Glomerular visceral epithelial cell (primary cell): Measurements from ENCODE around the gene SYNE2.

Experiments
- DNase-seq: peaks from one replicate; pipeline ENCODE4 v3.0.0-alpha.2; 2016; ENCODE audit errors: extremely low spot score

The SYNE2 gene

GRCh38 chr14:63952933-63953437 lies 100.2 kb downstream of the SYNE2 start:
- no peak for DNase-seq

DNA sequence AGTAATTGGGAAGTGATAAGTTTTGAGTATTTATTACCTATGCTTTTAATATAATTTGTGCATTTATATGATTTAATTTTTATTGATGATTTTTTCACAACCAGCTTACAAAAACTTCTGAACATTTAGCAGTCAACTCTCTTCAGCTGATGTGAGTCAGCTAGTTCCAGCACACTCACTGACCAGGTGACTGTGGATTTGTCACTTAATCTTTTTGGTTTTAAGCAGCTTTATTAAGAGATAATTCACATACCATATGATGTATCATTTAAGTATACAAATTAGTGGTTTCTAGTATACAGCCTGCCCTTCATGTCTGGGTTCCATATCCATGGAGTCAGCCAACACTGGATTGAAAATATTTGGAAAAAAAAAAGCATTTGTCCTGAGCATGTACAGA lies 103.5 kb downstream of the SYNE2 start:
- no peak for DNase-seq

- peak; percentile 1 for DNase-seq
Observed at GRCh38 chr14:63960926-63961567, 108.2 kb downstream of the SYNE2 start.

- no peak for DNase-seq
Observed at GRCh38 chr14:63962906-63963305, 110.1 kb downstream of the SYNE2 start.

GRCh38 chr14:63963439-63963838 lies 110.6 kb downstream of the SYNE2 start:
- DNase-seq, result no peak

- no peak for DNase-seq
Observed at GRCh38 chr14:63964113-63964512, 111.3 kb downstream of the SYNE2 start.

- no peak for DNase-seq
Observed at GRCh38 chr14:63966407-63966806, 113.6 kb downstream of the SYNE2 start.

GRCh38 chr14:63972323-63972932 lies 119.6 kb downstream of the SYNE2 start:
- DNase-seq, result no peak

GRCh38 chr14:63974176-63974575 lies 121.4 kb downstream of the SYNE2 start:
- no peak for DNase-seq

DNA sequence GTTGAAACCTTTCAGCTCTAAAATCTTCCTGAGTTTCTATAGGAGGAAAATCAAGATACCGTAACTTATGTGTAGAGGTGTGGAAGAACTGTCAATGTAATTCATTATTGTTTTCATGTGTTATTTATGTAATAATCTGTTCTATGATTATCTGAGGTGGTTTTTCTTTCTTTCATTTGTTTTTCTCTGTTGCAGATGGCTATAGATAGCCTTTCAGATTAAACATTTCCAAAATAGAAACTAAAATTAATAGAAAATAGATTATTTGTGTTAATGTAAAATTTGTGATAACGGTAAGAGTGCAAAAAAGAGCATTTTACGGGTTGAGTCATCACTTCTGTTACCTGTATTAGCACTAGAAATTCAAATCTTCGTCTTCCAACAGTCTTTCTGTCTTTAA lies 128.8 kb downstream of the SYNE2 start:
- no peak for DNase-seq

DNA sequence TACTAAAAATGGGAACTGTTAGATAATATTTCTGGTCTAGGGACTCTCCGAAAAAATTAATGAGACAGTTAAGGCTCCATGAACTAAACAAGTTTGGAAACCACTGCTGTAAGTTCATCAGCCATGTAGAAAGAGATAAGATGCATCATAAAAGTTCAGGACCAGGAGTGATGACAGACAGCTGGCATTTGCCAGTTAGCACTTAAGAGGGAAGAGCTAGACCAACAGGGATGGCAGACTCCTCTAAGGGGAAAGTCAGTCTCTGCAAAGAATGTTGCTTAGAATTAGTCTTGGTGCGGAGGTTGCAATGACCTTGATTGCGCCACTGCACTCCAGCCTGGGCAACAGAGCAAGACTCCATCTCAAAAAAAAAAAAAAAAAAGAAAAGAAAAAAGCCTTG lies 129.4 kb downstream of the SYNE2 start:
- DNase-seq, result no peak

DNA sequence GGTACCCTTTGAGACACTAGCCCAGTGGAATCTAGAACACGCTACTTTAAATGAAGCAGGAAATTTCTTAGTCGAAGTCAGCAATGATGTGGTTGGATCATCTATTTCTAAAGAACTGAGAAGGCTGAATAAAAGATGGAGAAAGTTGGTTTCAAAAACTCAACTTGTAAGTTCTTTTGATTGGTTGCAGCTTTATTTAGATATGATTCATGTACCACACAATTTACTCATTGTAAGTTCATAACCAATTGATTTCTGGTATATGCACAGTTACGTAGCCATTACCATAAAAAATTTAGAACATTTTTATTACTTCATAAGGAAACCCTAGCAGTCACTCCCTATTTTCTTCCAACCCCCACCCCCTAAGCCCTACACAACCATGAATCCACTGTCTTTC lies 129.8 kb downstream of the SYNE2 start:
- no peak for DNase-seq

- peak; percentile 28 for DNase-seq
Observed at GRCh38 chr14:63986789-63987533, 134.2 kb downstream of the SYNE2 start.

- no peak for DNase-seq
Observed at GRCh38 chr14:63988579-63988978, 135.8 kb downstream of the SYNE2 start.

- no peak for DNase-seq
Observed at GRCh38 chr14:63991833-63992232, 139.0 kb downstream of the SYNE2 start.

- DNase-seq, result no peak
Observed at GRCh38 chr14:63992858-63993257, 140.1 kb downstream of the SYNE2 start.

DNA sequence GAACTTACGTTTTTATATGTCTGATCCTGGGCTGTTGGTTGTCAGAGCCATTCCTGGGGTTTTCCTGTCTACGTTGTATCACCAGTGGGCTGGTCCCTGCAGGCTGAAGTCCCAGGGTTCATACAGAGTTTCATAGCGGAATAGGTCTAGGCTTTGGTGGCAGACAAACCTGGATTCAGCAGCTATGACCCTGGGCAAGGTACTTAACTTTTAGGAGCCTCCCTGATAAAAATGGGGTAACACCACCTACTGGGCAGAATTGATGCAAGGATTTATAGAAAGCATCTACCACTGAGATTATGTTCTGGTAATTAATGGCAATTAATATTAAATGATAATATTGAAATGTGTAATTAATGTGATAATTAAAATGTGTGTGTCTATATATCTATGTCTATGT lies 141.2 kb downstream of the SYNE2 start:
- DNase-seq, result no peak

- no peak for DNase-seq
Observed at GRCh38 chr14:63995285-63995684, 142.5 kb downstream of the SYNE2 start.

GRCh38 chr14:63996016-63996415 lies 143.2 kb downstream of the SYNE2 start:
- no peak for DNase-seq

DNA sequence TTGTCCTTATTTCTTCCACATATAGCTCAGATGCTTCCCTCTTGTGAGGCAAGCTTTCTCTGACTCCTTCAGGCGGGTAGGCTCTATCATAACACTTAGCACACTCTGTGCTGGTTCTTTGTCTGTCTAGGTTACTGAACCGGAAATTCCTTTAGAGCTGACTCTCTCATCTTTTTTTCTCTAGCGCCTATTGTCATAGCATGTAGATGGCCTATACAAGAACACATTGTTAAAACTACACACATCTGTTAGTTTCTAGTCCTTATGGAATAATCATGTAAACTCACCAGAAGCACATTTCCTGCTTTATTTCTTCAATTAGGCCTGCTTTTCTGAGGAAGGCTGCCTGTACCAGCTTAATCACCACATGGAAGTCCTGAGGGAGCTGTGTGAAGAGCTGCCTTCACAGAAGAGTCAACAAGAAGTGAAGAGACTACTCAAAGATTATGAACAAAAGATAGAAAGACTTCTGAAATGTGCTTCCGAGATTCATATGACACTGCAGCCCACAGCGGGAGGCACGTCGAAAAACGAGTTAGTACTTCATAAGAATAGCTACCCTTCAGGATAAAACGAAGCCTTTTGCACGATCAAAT lies 143.9 kb downstream of the SYNE2 start:
- no peak for DNase-seq

DNA sequence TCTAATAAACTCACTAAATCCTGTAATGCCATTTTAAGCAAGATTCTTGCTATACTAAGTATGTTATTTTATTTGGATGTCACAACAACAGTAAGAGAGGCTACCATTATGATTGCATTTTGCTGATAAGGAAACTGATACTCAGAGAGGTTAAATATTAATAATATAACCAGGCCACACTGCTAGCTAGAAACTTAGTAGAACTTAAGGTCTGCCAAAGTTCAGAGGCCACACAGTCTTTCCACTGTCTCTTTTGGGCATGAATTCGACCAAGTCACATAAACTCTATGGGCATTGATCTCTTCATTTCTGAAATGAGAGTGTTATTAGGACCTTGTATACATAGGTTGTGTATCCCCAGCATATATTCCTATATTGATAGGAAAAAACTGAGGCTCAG lies 147.9 kb downstream of the SYNE2 start:
- DNase-seq, result no peak

DNA sequence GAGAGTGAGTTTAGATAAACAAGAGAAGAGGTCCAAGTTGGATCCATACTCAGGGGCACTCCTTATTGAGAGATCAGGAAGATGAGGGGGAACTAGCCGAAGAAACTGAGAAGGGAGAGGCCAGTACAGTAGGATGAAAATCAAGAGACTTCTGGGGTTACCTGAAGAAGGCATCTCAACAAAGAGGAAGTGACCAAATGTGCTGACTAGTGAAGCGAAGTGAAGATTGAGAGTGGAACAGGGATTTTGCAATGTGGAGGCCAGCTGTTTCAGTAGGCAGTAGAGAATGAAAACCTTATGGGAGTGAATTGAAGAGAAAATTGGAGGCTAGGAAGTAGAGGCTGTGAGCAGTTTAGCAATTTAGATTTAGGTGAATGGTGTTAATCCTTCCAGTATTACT lies 153.0 kb downstream of the SYNE2 start:
- DNase-seq, result no peak

- DNase-seq, result no peak
Observed at GRCh38 chr14:64008016-64008415, 155.2 kb downstream of the SYNE2 start.
